Posterior cingulate gyrus (tissue), 11 donors: Measurements from ENCODE around the gene COL28A1.

Experiments
- DNase-seq, 10 donors: peaks; one replicate each; pipeline versions ENCODE4 v3.0.0 to v3.0.0-alpha.2; 2020 to 2021; ENCODE audit warnings: mixed read lengths in 3 of 10
- intact Hi-C: fragments of 100-400 bp; cut with DNase I; formaldehyde crosslinking; loops from one replicate; pipeline ENCODE4 v1.15.1; 2023

COL28A1 gene

DNA sequence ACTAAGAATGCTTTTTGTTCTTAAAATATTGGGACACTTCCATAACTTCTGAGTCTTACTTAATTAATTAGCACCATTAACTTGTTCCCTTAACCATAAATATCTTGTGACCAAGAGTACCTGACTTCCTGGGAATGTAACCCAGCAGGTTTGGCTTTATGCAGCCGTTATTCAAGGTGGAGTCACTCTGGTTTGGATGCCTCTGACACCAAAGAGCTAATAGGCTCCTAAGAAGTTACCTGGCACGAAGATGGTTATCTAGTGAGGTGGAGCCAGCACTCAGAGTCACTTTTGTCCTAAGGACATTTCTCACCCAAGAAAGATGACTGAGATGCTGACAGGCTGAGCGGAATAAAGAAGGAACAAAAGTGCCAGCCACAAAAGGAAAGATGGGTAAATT lies 181.0 kb downstream of the COL28A1 start:
- intact Hi-C loops, result no loop called here
- DNase-seq, result no peak

DNA sequence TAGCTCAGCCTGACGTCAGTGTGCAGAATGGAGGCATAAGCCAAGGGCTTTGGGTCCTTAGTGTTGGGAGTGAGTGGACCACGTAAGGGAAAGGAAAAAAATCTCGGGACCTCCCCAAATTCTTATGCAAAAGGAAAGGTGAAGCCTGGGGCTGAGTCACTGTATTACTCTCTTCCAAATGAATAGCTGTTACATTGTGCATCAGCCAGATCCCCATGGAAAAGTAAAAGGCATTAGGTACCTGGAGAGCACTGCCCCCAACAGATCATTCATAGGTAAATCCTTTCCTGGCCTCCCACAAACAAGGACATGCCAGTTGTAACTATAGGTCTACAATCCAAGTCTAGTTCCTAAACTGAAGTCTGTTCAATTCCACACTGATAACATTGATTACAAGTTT lies 182.8 kb downstream of the COL28A1 start:
- intact Hi-C loops, result no loop called here
- no peak for DNase-seq

DNA sequence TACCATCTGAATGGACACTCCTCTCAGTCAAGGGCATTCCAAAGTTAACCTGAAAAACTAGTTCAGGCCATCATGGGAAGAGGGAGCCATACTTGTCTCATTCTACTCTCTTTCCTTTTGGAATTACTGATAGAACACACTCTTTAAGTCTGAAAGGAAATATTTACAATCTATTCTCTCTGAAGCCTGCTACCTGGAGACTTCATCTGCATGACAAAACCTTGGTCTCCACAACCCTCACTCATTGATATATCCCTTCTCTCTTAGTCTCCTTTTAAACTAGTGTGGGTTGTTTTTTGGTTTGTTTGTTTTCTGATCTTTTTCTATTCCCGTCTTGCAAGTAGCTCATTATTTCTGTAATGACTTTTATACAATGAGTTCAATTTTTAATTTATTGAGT lies 183.8 kb downstream of the COL28A1 start:
- no peak for DNase-seq
- intact Hi-C loops, result no loop called here

DNA sequence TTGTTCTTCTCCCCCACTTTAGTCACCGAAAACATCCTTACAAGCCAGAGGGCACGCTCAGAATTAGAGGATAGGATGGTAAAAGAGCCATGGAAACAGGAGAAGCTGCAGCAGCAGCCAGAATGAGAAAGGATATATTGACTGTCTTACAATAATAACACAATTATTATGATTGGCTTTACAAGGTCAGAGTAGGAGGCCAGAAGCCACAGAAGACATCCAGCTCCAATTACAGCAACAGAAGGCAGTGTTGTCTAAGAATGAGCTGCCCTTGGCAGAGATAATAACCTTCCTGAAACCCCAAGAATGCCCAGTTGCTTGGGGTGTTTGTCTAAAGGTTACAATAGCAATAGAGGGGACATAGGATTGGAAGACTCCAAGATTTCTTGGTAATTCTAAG lies 184.5 kb downstream of the COL28A1 start:
- intact Hi-C loops, result no loop called here
- no peak for DNase-seq

DNA sequence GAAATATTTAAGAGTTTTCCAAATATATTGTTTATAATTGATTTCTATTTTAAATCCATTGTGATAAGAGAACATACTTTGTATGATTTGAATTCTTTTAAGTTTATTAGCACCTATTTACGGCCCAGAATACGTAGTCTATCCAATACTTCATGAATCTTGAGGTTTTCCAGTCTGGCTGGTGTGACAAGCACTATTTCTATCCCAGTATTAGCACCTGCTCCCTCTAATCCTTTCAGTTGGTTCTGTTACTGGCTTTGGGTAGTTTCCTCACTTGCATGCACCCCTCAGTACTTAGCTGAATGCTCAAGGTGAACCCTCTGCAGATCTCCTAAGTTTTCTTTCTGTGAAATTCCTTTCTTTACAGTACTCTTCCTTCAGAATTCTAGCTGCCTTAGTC lies 186.5 kb downstream of the COL28A1 start:
- no peak for DNase-seq
- intact Hi-C loops, result no loop called here

DNA sequence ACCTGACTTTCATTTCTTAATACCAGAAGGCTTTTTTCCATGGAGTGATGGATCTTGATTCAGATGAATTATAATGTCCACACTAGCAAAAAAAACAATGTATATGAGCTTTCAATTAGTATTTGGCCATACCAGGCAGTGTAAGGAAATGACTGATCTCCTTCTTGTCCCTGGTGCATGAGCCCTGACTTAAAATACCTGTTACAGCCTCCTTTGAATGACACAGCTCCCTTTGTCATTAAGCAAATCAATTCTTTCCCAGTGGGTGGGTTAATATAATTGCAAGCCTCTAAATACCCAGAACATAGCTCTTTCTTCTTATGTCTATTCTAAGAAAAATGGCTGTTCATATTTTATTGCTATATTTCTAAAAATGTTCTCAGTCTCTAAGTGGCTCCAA lies 188.6 kb downstream of the COL28A1 start:
- intact Hi-C loops, result no loop called here
- DNase-seq, result no peak

DNA sequence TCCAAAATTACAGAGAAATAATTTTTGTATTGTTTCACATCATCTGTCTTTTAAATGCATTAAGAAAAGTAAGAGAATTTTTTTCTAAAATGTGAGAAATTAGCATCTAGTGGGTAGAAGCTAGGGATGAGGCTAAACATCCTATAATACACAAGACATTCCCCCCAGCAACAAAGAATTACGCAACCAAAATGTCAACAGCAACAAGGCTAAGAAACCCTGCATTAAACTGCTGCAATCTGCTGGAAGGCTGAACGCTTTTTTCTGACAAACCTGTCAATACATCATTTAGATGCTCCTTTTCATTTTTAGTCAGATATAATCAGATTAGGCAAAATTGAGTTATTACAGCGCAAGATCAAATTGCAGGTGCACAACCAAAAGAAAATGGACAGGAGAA lies 191.1 kb downstream of the COL28A1 start:
- DNase-seq, result no peak
- intact Hi-C loops, result no loop called here

DNA sequence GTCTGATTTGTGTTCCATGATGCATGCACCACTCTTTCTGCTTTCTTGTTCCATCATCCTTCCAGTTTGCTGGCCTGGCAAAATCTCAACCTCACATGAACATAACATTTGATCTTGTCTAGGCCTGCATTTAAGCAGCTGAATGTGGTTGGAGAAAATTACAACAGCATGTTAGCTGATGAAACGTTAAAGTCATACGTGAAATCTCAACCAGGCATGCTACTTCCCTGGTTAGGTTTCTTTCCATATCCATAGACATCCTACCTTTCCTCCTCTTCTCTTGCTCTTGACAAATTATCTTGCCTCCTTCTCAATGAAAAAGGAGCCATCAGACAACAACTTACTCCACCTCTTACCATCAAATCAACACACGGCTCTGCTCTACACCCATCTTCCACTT lies 199.8 kb downstream of the COL28A1 start:
- DNase-seq, result no peak
- intact Hi-C loops, result no loop called here

DNA sequence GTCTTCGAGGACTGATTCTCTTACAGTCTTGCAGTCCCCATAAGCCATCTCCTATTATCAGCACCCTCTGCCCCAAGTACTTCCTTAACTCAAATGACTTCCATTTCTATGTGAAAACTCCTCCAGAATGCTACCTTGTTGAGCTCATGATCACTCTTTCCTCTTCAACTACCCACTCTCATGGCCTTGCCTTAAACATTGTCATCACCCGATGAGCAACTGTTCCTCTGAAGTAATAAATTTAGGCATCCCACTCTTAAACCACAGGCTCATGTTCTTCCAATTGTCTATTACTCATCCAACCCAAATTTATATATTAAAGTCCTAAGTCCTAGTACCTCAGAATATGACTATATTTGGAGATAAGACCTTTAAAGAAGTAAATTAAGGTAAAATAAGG lies 200.5 kb downstream of the COL28A1 start:
- no peak for DNase-seq
- intact Hi-C loops, result no loop called here

DNA sequence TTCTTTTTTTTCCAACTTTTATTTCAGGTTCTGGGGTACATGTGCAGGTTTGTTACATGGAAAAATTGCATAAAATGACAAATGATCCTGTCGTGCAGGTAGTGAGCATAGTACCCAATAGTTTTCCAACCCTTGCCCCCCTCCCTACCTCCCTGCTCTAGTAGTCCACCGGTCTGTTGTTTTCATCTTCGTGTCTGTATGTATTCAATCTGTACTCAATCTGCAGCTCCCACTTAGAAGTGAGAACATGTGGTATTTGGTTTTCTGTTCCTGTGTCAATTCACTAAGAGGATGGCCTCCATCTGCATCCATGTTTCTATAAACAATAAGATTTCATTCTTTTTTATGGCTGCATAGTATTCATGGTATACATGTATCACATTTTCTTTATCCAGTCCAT lies 202.1 kb downstream of the COL28A1 start:
- intact Hi-C loops, result no loop called here

DNA sequence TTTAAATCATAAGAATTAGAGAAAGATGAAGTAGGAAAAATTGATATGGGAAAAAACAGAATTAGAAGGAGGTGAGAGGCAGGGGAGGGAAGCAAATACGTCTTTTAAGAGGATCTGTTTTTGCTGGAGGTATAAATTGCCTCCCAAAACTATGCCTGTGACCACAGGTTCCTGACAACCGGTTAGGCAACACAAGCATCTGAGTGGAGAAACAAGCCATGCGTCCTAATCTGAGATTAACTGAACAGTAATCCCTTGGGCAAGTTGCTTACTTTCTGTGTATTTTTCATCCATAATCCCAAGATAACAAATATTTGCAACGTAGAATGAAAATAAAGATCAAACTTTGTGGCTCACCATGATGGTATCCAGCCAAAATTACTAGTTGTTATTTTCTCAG lies 204.2 kb downstream of the COL28A1 start:
- intact Hi-C loops, result no loop called here
- DNase-seq, result no peak

More for the DNA sequence above, 202.1 kb downstream of the COL28A1 start:
- no peak for DNase-seq

DNA sequence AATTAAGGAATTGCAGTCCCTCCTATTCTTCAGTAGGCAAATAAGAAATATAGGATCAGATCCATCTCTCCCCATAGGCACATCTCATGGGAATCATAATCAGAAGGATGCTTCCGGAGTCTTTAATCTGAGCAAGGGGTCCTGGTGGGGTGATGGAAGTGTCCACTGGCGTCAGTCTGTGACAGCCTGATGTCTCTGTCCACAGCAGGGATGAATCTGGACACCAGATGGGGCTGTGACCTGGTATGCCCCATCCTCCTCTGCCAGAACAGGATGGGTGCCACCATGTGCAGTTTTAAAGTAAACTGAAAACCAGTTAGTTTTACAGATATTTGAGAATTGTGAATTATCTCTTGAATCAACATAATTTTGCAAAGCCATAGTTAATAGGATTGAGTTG lies 204.7 kb downstream of the COL28A1 start:
- DNase-seq, result no peak
- intact Hi-C loops, result no loop called here

DNA sequence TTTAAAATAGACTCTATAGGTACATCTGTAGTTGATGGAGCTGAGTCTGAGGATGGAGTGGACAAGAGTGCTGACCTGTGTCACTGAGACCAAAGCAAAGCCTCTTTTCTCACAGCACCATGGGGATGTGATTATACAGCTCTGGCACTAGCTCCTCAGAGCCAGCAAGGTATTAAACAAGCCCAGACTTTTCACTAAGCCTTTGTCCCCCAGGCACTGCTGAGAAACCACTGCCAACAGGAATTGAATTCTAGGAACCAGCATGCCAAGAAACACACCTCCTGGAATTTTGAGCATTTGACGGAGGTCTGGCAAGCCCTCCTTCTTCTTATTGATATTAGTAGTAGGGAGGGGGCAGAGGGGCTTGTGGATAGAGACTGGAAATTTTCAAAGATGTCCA lies 206.3 kb downstream of the COL28A1 start:
- no peak for DNase-seq
- intact Hi-C loops, result no loop called here

DNA sequence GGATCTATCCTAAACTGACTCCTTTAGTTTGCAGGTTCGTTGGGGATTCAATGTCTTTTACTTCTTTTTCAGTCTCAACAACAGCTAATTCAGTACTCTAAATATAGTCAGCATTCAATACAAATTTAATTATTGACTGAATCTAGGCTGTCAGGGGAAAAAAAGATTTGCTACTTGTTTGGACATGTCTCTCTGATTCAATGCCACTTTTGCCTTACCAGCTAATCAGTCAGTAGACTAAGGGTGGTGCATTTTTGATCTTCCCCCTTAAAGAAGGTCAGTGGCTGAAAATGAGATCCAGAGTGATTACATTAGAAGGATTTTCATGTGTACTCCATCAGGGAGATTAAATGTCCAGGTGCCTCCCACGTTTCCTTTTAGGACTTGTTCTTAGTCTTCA lies 208.2 kb downstream of the COL28A1 start:
- no peak for DNase-seq
- intact Hi-C loops, result no loop called here

DNA sequence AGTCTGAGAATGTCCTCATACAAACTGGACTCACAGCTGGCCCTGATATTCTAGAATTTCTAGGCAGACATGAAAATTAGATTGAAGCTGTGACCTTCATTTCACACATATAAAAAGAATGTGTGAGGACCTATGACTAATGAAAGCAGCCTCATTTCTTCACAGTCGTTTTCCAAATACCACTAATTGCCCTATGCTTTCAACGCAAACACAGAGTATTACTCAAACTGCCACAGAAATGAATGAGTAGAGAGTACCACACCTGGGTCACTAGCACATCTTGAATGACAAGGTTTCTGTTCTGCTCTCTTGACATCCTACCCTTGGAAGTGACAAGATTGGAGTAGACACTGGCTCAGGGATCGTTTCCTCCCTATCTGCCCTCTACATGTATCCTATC lies 211.0 kb downstream of the COL28A1 start:
- DNase-seq, result no peak
- intact Hi-C loops, result no loop called here

DNA sequence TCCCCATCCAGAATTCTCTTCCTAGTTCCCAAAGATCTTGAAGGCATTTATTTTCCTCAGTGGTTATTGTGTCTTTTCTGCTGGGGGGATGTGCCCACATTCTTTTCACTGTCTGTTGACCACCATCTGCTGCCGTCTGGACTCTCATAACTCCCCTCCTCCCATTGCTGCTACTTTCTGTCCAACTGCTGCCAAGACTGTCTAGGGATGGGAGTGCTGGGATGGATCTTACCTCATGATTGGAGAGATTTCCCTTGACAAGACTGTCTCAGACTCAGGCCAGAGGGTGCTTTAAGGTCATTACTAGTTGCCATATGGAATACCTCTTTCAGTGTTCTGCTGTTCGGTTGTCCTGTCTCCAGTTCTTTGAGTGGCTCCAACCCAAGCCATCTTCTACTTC lies 211.8 kb downstream of the COL28A1 start:
- intact Hi-C loops, result no loop called here
- DNase-seq, result no peak

DNA sequence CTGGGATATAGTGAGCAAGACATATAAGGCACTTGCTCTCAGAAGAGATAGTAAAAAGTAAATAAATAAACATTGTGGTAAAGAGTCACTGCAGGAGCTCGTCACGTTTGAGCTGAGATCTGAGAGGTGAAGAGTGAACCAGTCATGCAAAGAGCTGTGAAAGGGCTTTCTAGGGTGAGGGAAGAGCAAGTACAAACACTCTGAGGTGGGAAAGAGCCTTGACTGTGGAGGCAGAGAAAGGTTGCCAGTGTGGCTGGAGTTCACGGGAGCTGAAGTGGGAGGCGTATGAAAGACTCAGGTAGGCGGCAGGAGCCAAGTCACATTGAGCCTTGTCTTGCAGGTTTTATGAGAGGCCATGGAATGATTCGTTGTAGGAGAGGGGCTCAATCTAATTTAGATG lies 212.3 kb downstream of the COL28A1 start:
- DNase-seq, result no peak
- intact Hi-C loops, result no loop called here

DNA sequence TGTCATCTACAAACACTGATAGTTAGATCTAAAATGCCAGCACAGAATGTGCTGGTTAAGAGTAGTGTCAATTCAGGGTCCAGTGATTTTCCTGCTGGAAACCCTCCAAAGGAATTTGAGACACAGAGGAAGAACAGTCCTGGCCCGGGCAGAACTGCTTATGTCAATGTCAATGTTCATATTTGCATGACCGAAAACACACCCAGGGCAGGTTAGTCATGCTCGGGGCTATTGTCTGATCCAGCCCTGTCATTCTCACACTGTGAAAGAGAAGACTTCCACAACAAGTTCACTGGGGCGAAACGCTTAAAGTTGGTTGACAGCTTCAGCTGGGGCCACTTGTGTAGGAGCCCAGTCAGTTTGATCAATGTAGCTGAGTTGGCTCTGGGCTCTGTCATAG lies 214.0 kb downstream of the COL28A1 start:
- intact Hi-C loops, result no loop called here
- no peak for DNase-seq

DNA sequence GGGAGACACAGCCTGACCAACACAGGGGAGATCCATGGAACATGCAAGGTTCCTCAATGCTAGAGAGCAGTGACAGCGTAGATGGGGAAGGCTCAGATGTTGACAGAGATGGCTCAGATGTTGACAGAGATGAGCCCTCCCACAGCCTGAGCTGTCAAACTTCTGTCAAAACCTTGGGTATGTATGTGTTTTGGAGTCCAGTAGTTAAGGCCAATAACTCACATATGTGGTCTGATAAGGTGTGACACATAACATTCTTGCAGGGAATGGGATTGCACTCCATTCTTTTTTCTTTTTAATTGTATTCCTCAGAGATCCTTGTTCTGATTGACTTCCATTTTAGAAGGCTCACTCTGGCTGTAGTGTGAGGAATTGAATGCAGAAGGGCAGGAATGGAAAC lies 217.1 kb downstream of the COL28A1 start:
- intact Hi-C loops, result no loop called here
- DNase-seq, result no peak

DNA sequence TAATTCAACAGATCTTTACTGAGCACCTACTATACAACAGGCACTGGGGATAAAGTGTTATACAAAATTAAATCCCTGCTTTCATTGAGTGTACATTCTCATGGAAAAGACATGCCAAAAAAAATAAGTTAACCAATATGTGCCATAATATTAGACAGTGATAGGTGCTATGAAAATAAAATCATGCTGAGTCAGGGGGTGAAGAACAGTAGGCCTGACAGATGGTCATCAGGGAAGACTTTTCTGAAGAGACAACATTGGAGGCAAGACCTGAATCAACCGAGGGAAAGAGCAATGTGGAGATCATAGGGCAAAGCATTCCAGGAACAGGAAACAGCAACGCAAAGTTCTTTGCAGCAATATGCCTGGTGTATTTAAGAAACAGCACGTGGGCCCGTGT lies 217.8 kb downstream of the COL28A1 start:
- intact Hi-C loops, result no loop called here
- no peak for DNase-seq

DNA sequence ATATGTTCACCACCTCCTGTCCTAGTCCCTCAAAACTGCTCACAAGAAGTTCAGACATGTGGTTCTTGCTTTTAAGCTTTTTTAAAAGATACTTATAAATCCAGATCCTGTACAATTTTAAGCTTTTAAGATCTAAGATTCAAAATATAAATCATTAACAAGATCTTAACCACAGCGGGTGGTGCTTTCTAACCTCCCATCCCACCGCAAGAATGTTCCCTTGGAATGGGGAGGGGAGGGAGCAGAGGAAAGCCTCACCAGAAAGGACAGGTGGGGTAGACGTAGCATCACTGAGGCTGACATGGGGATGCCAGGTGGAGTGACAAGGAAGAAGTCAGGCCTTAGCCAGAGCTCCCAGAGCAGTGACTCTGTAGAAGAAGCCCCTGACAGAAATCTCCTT lies 219.8 kb downstream of the COL28A1 start:
- intact Hi-C loops, result no loop called here
- no peak for DNase-seq

DNA sequence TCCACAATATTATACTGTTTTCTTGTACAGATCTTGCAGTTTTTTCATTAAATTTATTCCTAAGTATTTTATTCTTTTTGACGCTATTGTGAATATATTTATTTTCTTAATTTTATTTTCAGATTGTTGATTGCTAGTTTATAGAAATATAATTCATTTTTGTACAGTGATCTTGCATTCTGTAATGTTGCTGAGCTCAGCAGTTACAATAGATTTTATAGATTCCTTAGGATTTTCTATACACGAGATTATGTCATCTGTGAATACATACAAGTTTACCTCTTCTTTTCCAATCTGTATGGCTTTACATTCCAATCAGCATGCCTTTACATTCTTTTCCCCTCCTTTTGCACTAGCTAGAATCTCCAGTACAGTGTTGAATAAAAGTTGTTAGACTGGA lies 223.3 kb downstream of the COL28A1 start:
- intact Hi-C loops, result no loop called here
- no peak for DNase-seq

DNA sequence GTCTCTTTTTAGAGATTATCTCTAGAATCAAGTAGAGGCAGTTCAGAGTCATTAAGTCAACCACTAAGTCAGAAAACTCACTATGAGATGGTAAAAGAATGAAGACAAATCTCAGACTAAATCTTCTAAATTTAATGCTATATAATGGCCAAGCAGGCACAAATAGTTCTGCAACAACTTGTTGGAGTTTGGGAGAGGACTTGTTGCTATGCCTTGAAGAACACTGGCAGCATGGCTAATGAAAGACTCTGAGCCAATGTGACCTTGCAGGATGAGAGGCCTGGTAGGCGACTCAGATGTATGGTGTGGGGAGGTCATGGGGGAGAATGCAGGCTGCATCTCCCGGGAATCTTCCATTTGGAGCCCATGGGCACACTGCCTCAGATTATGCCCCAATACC lies 224.7 kb downstream of the COL28A1 start:
- intact Hi-C loops, result no loop called here
- DNase-seq, result no peak

DNA sequence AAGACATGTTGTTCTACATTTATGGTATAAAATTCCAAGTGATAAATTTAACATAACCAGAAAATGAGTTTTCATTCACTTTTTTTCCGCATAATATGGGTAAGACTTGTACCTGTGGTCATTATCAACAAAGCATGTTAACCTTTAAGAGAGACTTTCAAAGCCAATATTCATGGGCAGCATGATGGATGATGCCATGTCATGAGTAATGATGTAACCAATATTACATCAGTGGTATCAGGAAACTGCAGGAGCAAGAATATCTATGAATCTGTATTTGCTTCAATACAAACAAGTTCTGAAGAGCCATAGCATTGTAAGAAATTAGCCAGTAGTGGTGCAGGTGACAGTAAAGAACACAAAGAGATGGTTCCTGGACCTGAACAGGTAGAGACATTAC lies 226.5 kb downstream of the COL28A1 start:
- no peak for DNase-seq
- intact Hi-C loops, result no loop called here
